ENCODE data around the gene COL4A1.

- no peak for TF ChIP-seq POLR2A (IDR thresholded peaks at IDR 0.05; ENCODE audit: low read length)
- TF ChIP-seq GATA1 (IDR thresholded peaks at IDR 0.05; ENCODE audit: low read depth, low read length), result no peak
These were observed 81.1 kb downstream of the COL4A1 start for GRCh38 chr13:110225609-110226574.
